GM23338 (cell line): ENCODE measurements around the gene RBM19. TPM values are rescaled to one million over a fixed set of nuclear protein-coding genes. Genes with fewer than 3 reads are reported as not detected.

Experiments
- ATAC-seq: fragments of 200-7000 bp; cut with Tn5 transposase; 3 replicates; pipeline ENCODE4 v1.9.1; 2020
- DNase-seq: peaks from one replicate; pipeline ENCODE4 v3.0.0-alpha.2; 2015; ENCODE audit warnings: low spot score
- H2AFZ ChIP-seq: fragments of 200-600 bp; sonication (generic); 2 replicates; pipeline ENCODE4 v1.8.0; 2016; ENCODE audit warnings: antibody characterized with exemption, mild to moderate bottlenecking, moderate library complexity
- H3F3A ChIP-seq: fragments of 200-600 bp; sonication (generic); replicated peaks from 2 replicates; pipeline ENCODE4 v1.8.0; 2017; ENCODE audit warnings: antibody characterized with exemption, mixed run types, low read depth
- H3K27ac ChIP-seq: fragments of 200-600 bp; sonication (generic); 2 replicates; pipeline ENCODE4 v1.6.1; 2016; ENCODE audit warnings: low read depth
- H3K27me3 ChIP-seq: fragments of 200-600 bp; sonication (generic); 2 replicates; pipeline ENCODE4 v1.8.0; 2016; ENCODE audit warnings: mild to moderate bottlenecking, mixed run types, moderate library complexity; ENCODE audit not compliant: insufficient read depth
- H3K36me3 ChIP-seq: fragments of 200-600 bp; sonication (generic); 2 replicates; pipeline ENCODE4 v1.8.0; 2016; ENCODE audit warnings: mild to moderate bottlenecking; ENCODE audit not compliant: insufficient read depth
- H3K4me1 ChIP-seq: fragments of 200-600 bp; sonication (generic); 2 replicates; pipeline ENCODE4 v1.8.0; 2016; ENCODE audit warnings: mild to moderate bottlenecking, moderate library complexity; ENCODE audit not compliant: insufficient read depth
- H3K4me2 ChIP-seq: fragments of 200-600 bp; sonication (generic); 2 replicates; pipeline ENCODE4 v1.7.1; 2017; ENCODE audit warnings: mixed run types
- H3K4me3 ChIP-seq: fragments of 200-600 bp; sonication (generic); 2 replicates; pipeline ENCODE4 v1.6.1; 2016; ENCODE audit warnings: mixed run types
- H3K79me2 ChIP-seq: fragments of 200-600 bp; sonication (generic); replicated peaks from 2 replicates; pipeline ENCODE4 v1.8.0; 2017; ENCODE audit warnings: mild to moderate bottlenecking; ENCODE audit not compliant: insufficient read depth
- H3K9me2 ChIP-seq: fragments of 200-600 bp; sonication (generic); 2 replicates; pipeline ENCODE4 v1.8.0; 2017; ENCODE audit not compliant: insufficient read depth
- H4K20me1 ChIP-seq: fragments of 200-600 bp; sonication (generic); replicated peaks from 2 replicates; pipeline ENCODE4 v1.8.0; 2017; ENCODE audit warnings: mild to moderate bottlenecking; ENCODE audit not compliant: insufficient read depth
- H3K27ac Mint-ChIP-seq: 2 replicates; pipeline ENCODE4 v1.8.0; 2020; ENCODE audit warnings: inconsistent platforms, mild to moderate bottlenecking, moderate library complexity, mixed read lengths
- H3K27me3 Mint-ChIP-seq: 3 replicates; pipeline ENCODE4 v1.8.0; 2022; ENCODE audit warnings: low read depth, mild to moderate bottlenecking, moderate library complexity, mixed read lengths, inconsistent platforms; ENCODE audit not compliant: insufficient read depth, poor library complexity
- H3K36me3 Mint-ChIP-seq: 3 replicates; pipeline ENCODE4 v1.8.0; 2021; ENCODE audit warnings: low read depth, mild to moderate bottlenecking, inconsistent platforms, moderate library complexity, mixed read lengths
- H3K4me1 Mint-ChIP-seq: 3 replicates; pipeline ENCODE4 v1.8.0; 2020; ENCODE audit warnings: mild to moderate bottlenecking, inconsistent platforms, mixed read lengths
- H3K4me3 Mint-ChIP-seq: 3 replicates; pipeline ENCODE4 v1.8.0; 2021; ENCODE audit warnings: moderate library complexity, mild to moderate bottlenecking, inconsistent platforms, mixed read lengths
- H3K9me3 Mint-ChIP-seq: 3 replicates; pipeline ENCODE4 v1.8.0; 2020; ENCODE audit warnings: moderate library complexity, mild to moderate bottlenecking, inconsistent platforms, mixed read lengths
- CREB1 ChIP-seq: fragments of 250-450 bp; sonication (Bioruptor Pico); IDR thresholded peaks from 2 replicates; pipeline ENCODE4 v1.5.0; 2020; ENCODE audit warnings: low read depth, mild to moderate bottlenecking, moderate library complexity
- CTCF ChIP-seq, 2 experiments: fragments of 200-600 bp in 1 of 2; sonication (generic) in 1 of 2; conservative IDR thresholded peaks; 2 replicates each; pipeline versions ENCODE4 v1.5.1 to v1.6.1; 2016 to 2017; ENCODE audit warnings: antibody characterized with exemption in 2 of 2, low read depth in 2 of 2, mild to moderate bottlenecking in 2 of 2, moderate library complexity in 1 of 2
- EZH2 ChIP-seq: fragments of 200-600 bp; sonication (generic); IDR thresholded peaks from one replicate; pipeline ENCODE4 v1.8.0; 2017; ENCODE audit warnings: antibody characterized with exemption, mild to moderate bottlenecking, low read depth; ENCODE audit not compliant: unreplicated experiment
- JUNB ChIP-seq: IDR thresholded peaks from one replicate; pipeline ENCODE4 v1.6.1; 2016; ENCODE audit warnings: antibody characterized with exemption; ENCODE audit not compliant: unreplicated experiment
- NANOG ChIP-seq: IDR thresholded peaks from 2 replicates; pipeline ENCODE4 v1.6.1; 2016; ENCODE audit warnings: antibody characterized with exemption, borderline replicate concordance
- POLR2AphosphoS5 ChIP-seq: IDR thresholded peaks from 2 replicates; pipeline ENCODE4 v1.6.1; 2016; ENCODE audit warnings: antibody characterized with exemption, low read depth
- REST ChIP-seq: IDR thresholded peaks from one replicate; pipeline ENCODE4 v1.6.1; 2018; ENCODE audit warnings: antibody characterized with exemption; ENCODE audit not compliant: unreplicated experiment
- ZNF114 ChIP-seq: fragments of 250-450 bp; sonication (Bioruptor Pico); IDR thresholded peaks from 2 replicates; pipeline ENCODE4 v1.5.0; 2020; ENCODE audit warnings: mild to moderate bottlenecking, moderate library complexity
- ZNF331 ChIP-seq: fragments of 250-450 bp; sonication (Bioruptor Pico); IDR thresholded peaks from 2 replicates; pipeline ENCODE4 v1.5.0; 2020; ENCODE audit warnings: low read depth, mild to moderate bottlenecking, moderate library complexity
- polyA plus RNA-seq: library from polyadenylated mRNA; unstranded; fragments of >200 nt; fragmentation: Nextera tagmentation; extraction: Ambion mirVana; gene quantifications from 2 replicates; pipeline ENCODE4 v1.2.1, GENCODE V29; 2016
- total RNA-seq: library from RNA; depleted of rRNA; stranded (reverse); fragments of >200 nt; shearing (Covaris generic); gene quantifications from 2 replicates; pipeline ENCODE4 v1.2.3, GENCODE V29; 2014
- TF ChIP-seq, protein P1 (sequence below): IDR thresholded peaks from 2 replicates; pipeline ENCODE4 v1.6.1; 2016; ENCODE audit warnings: antibody characterized with exemption

RBM19 gene
- total and polyA plus RNA-seq, 2 experiments from 2014 or later: 43.4 to 56.7 TPM

GRCh38 chr12:113899042-113899560 lies 67.0 kb downstream of the RBM19 start (continued):
- TF ChIP-seq, protein P1, sequence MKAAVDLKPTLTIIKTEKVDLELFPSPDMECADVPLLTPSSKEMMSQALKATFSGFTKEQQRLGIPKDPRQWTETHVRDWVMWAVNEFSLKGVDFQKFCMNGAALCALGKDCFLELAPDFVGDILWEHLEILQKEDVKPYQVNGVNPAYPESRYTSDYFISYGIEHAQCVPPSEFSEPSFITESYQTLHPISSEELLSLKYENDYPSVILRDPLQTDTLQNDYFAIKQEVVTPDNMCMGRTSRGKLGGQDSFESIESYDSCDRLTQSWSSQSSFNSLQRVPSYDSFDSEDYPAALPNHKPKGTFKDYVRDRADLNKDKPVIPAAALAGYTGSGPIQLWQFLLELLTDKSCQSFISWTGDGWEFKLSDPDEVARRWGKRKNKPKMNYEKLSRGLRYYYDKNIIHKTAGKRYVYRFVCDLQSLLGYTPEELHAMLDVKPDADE: no peak
- TF ChIP-seq POLR2AphosphoS5: no peak
- no peak for TF ChIP-seq REST
- TF ChIP-seq EZH2: no peak
- TF ChIP-seq CREB1 (CRISPR knock-in tag): no peak
- TF ChIP-seq ZNF114 (CRISPR knock-in tag): no peak
- no peak for TF ChIP-seq JUNB

- Mint-ChIP-seq H3K4me3 (no peak overlapping the region), H3K4me1 (peaks cover 17% of the 10 kb centered on the region), H3K36me3 (peaks cover 6% of the 10 kb centered on the region; the same call in 2 of the 3 replicates), H3K27ac (no peak overlapping the region), H3K27me3 (no peaks in the 10 kb centered on the region), H3K9me3 (no peaks in the 10 kb centered on the region)
- no peak overlapping the region for H3K27ac ChIP-seq
- TF ChIP-seq POLR2AphosphoS5 (no peak), CTCF (conservative IDR thresholded peaks at IDR 0.05; ENCODE audit: low read depth in 2 of 2) (no peak), ZNF114 (CRISPR knock-in tag) (no peak), EZH2 (no peak), CREB1 (CRISPR knock-in tag) (no peak), REST (no peak), JUNB (no peak), ZNF331 (CRISPR knock-in tag) (no peak), NANOG (no peak)
- TF ChIP-seq, protein P1: no peak
- H3K4me1 ChIP-seq: peaks cover 5% of the 10 kb centered on the region
- no peak overlapping the region for H3K4me2 ChIP-seq
- H3K9me2 ChIP-seq: no peaks in the 10 kb centered on the region
- no peak for ATAC-seq
- H3K79me2 ChIP-seq: no peaks in the 10 kb centered on the region
- H3K27me3 ChIP-seq: no peaks in the 10 kb centered on the region
- H2AFZ ChIP-seq: no peak overlapping the region
- no peak overlapping the region for H3K4me3 ChIP-seq
- H3F3A ChIP-seq: no peaks in the 10 kb centered on the region
- no peak for DNase-seq
- H4K20me1 ChIP-seq: no peaks in the 10 kb centered on the region
- H3K36me3 ChIP-seq: peaks cover 3% of the 10 kb centered on the region; the same call in 1 of the 2 replicates
Measured at GRCh38 chr12:113898466-113898865, 67.7 kb downstream of the RBM19 start.
